RWPE2 (cell line): Measurements from ENCODE around the gene UBL4A.

Experiments
- ATAC-seq: fragments of 200-7000 bp; cut with Tn5 transposase; 3 replicates; pipeline ENCODE4 v1.9.1; 2021; ENCODE audit warnings: low read depth
- DNase-seq: peaks from one replicate; pipeline ENCODE4 v3.0.0-alpha.2; 2020; ENCODE audit warnings: low spot score
- H3K27ac ChIP-seq: fragments of 450-650 bp; 2 replicates; pipeline ENCODE4 v1.5.1; 2017; ENCODE audit warnings: mild to moderate bottlenecking; ENCODE audit not compliant: poor library complexity, severe bottlenecking
- H3K27me3 ChIP-seq: fragments of 250-450 bp; sonication (Bioruptor Pico); 2 replicates; pipeline ENCODE4 v1.5.1; 2021; ENCODE audit warnings: mild to moderate bottlenecking, moderate library complexity; ENCODE audit not compliant: insufficient read depth, poor library complexity, severe bottlenecking
- H3K36me3 ChIP-seq: fragments of 250-450 bp; sonication (Bioruptor Pico); 2 replicates; pipeline ENCODE4 v1.5.1; 2020; ENCODE audit warnings: low read depth, mild to moderate bottlenecking, moderate library complexity
- H3K4me1 ChIP-seq: fragments of 250-450 bp; sonication (Bioruptor Pico); 2 replicates; pipeline ENCODE4 v1.5.1; 2021; ENCODE audit warnings: mild to moderate bottlenecking, moderate library complexity; ENCODE audit not compliant: insufficient read depth, poor library complexity, severe bottlenecking
- H3K4me3 ChIP-seq: fragments of 250-450 bp; sonication (Bioruptor Pico); 2 replicates; pipeline ENCODE4 v1.5.1; 2021; ENCODE audit warnings: mild to moderate bottlenecking, moderate library complexity; ENCODE audit not compliant: severe bottlenecking
- H3K9me3 ChIP-seq: fragments of 250-450 bp; sonication (Bioruptor Pico); 2 replicates; pipeline ENCODE4 v1.5.1; 2021; ENCODE audit warnings: mild to moderate bottlenecking, moderate library complexity; ENCODE audit not compliant: severe bottlenecking
- CTCF ChIP-seq: fragments of 450-650 bp; IDR thresholded peaks from one replicate; pipeline ENCODE4 v1.5.1; 2017; ENCODE audit warnings: mild to moderate bottlenecking, moderate library complexity; ENCODE audit not compliant: poor library complexity, severe bottlenecking

Gene UBL4A

GRCh38 chrX:154441984-154442707, 44.3 kb downstream of the UBL4A start:
- no peaks in the 10 kb centered on the region for H3K4me1 ChIP-seq
- TF ChIP-seq CTCF: no peak
- H3K9me3 ChIP-seq: no peaks in the 10 kb centered on the region
- no peaks in the 10 kb centered on the region for H3K27me3 ChIP-seq
- H3K4me3 ChIP-seq: no peak overlapping the region
- ATAC-seq: peak; percentile 80
- H3K36me3 ChIP-seq: peaks cover 27% of the 10 kb centered on the region
- no peak for DNase-seq
- H3K27ac ChIP-seq: peak overlapping the region; percentile 55

GRCh38 chrX:154441564-154441963, 44.9 kb downstream of the UBL4A start:
- H3K27ac ChIP-seq: peak overlapping the region; percentile 55
- H3K36me3 ChIP-seq: peaks cover 27% of the 10 kb centered on the region
- no peak overlapping the region for H3K4me3 ChIP-seq
- TF ChIP-seq CTCF: no peak
- no peaks in the 10 kb centered on the region for H3K9me3 ChIP-seq
- no peaks in the 10 kb centered on the region for H3K4me1 ChIP-seq
- DNase-seq: no peak
- H3K27me3 ChIP-seq: no peaks in the 10 kb centered on the region
- no peak for ATAC-seq

- Histone ChIP-seq H3K27me3 (no peaks in the 10 kb centered on the region), H3K4me1 (no peaks in the 10 kb centered on the region), H3K27ac (no peak overlapping the region), H3K36me3 (peaks cover 27% of the 10 kb centered on the region), H3K9me3 (no peaks in the 10 kb centered on the region), H3K4me3 (no peak overlapping the region)
- no peak for TF ChIP-seq CTCF
- ATAC-seq (no peak), DNase-seq (no peak)
Observed at GRCh38 chrX:154440623-154441357, 45.6 kb downstream of the UBL4A start.

- Histone ChIP-seq H3K9me3 (no peaks in the 10 kb centered on the region), H3K36me3 (peaks cover 27% of the 10 kb centered on the region), H3K4me1 (no peaks in the 10 kb centered on the region), H3K4me3 (no peak overlapping the region), H3K27ac (no peak overlapping the region), H3K27me3 (no peaks in the 10 kb centered on the region)
- ATAC-seq (no peak), DNase-seq (no peak)
- TF ChIP-seq CTCF: no peak
Observed at GRCh38 chrX:154439841-154440240, 46.6 kb downstream of the UBL4A start.
